Measurements from ENCODE around the gene FOXP1. TPM values are rescaled to one million over a fixed set of nuclear protein-coding genes. Genes with fewer than 3 reads are reported as not detected.

FOXP1 gene
- total and polyA plus RNA-seq, 2 experiments from 2014 or later, result 76.8 to 99.8 TPM

GRCh38 chr3:71421820-71422566 lies 161.5 kb downstream of the FOXP1 start:
- no peak overlapping the region for H3K27ac ChIP-seq
- H3K27me3 ChIP-seq, result no peaks in the 10 kb centered on the region
- 87% methylated on average over 12 of the region's 12 CpGs for WGBS (ENCODE audit: low lambda C conversion rate, missing lambda C conversion rate)
- H2AFZ ChIP-seq, result no peak overlapping the region
- no peaks in the 10 kb centered on the region for H3K9me2 ChIP-seq (replicated peaks; ENCODE audit: insufficient read depth)
- H3K36me3 ChIP-seq (replicated peaks; ENCODE audit: insufficient read depth, low read depth), result no peaks in the 10 kb centered on the region
- no peak overlapping the region for H3K4me3 ChIP-seq
- H3K4me1 ChIP-seq (ENCODE audit: insufficient read depth), result no peaks in the 10 kb centered on the region
- peaks cover 38% of the 10 kb centered on the region for H3K79me2 ChIP-seq
- no peak for TF ChIP-seq CTCF (IDR thresholded peaks at IDR 0.05; ENCODE audit: poor library complexity)
- TF ChIP-seq EZH2 (IDR thresholded peaks at IDR 0.05; ENCODE audit: borderline replicate concordance), result no peak
- TF ChIP-seq EZH2phosphoT487 (IDR thresholded peaks at IDR 0.05; ENCODE audit: low read depth, severe bottlenecking, unreplicated experiment), result no peak
- DNase-seq (ENCODE audit: low spot score), result no peak
- no peaks in the 10 kb centered on the region for H3K9me3 ChIP-seq (ENCODE audit: low read depth)
- no peak overlapping the region for H3K4me2 ChIP-seq
- H4K20me1 ChIP-seq (ENCODE audit: insufficient read depth, poor library complexity, severe bottlenecking), result no peaks in the 10 kb centered on the region

- DNase-seq (ENCODE audit: low spot score), result no peak
- H3K4me3 ChIP-seq, result no peak overlapping the region
- TF ChIP-seq EZH2 (IDR thresholded peaks at IDR 0.05; ENCODE audit: borderline replicate concordance), result no peak
- TF ChIP-seq CTCF (IDR thresholded peaks at IDR 0.05; ENCODE audit: poor library complexity), result no peak
- no peak for TF ChIP-seq EZH2phosphoT487 (IDR thresholded peaks at IDR 0.05; ENCODE audit: low read depth, severe bottlenecking, unreplicated experiment)
- H3K9me2 ChIP-seq (replicated peaks; ENCODE audit: insufficient read depth), result no peaks in the 10 kb centered on the region
- H3K4me2 ChIP-seq, result no peak overlapping the region
- no peak overlapping the region for H2AFZ ChIP-seq
- H3K36me3 ChIP-seq (replicated peaks; ENCODE audit: insufficient read depth, low read depth), result no peaks in the 10 kb centered on the region
- no peaks in the 10 kb centered on the region for H3K27me3 ChIP-seq
- H3K4me1 ChIP-seq (ENCODE audit: insufficient read depth), result no peaks in the 10 kb centered on the region
- 94% methylated on average over 4 of the region's 4 CpGs for WGBS (ENCODE audit: low lambda C conversion rate, missing lambda C conversion rate)
- H4K20me1 ChIP-seq (ENCODE audit: insufficient read depth, poor library complexity, severe bottlenecking), result no peaks in the 10 kb centered on the region
- H3K27ac ChIP-seq, result no peak overlapping the region
- no peaks in the 10 kb centered on the region for H3K9me3 ChIP-seq (ENCODE audit: low read depth)
- H3K79me2 ChIP-seq, result peaks cover 39% of the 10 kb centered on the region
Measured at GRCh38 chr3:71421475-71421819, 162.1 kb downstream of the FOXP1 start.

- Histone ChIP-seq H3K4me1 (ENCODE audit: insufficient read depth) (peaks cover 6% of the 10 kb centered on the region), H3K27ac (no peak overlapping the region), H2AFZ (no peak overlapping the region), H3K36me3 (replicated peaks; ENCODE audit: insufficient read depth, low read depth) (no peaks in the 10 kb centered on the region), H3K27me3 (no peaks in the 10 kb centered on the region), H3K79me2 (peaks cover 41% of the 10 kb centered on the region), H3K9me2 (replicated peaks; ENCODE audit: insufficient read depth) (no peaks in the 10 kb centered on the region), H3K4me2 (no peak overlapping the region), H3K9me3 (ENCODE audit: low read depth) (no peaks in the 10 kb centered on the region), H4K20me1 (ENCODE audit: insufficient read depth, poor library complexity, severe bottlenecking) (no peaks in the 10 kb centered on the region), H3K4me3 (no peak overlapping the region)
- 89% methylated on average over 2 of the region's 2 CpGs for WGBS (ENCODE audit: low lambda C conversion rate, missing lambda C conversion rate)
- DNase-seq (ENCODE audit: low spot score), result no peak
- no peak for TF ChIP-seq EZH2 (IDR thresholded peaks at IDR 0.05; ENCODE audit: borderline replicate concordance)
- no peak for TF ChIP-seq EZH2phosphoT487 (IDR thresholded peaks at IDR 0.05; ENCODE audit: low read depth, severe bottlenecking, unreplicated experiment)
- no peak for TF ChIP-seq CTCF (IDR thresholded peaks at IDR 0.05; ENCODE audit: poor library complexity)
Measured at GRCh38 chr3:71419369-71419768, 164.2 kb downstream of the FOXP1 start.
